ENCODE measurements around the gene OS9.

Gene OS9

DNA sequence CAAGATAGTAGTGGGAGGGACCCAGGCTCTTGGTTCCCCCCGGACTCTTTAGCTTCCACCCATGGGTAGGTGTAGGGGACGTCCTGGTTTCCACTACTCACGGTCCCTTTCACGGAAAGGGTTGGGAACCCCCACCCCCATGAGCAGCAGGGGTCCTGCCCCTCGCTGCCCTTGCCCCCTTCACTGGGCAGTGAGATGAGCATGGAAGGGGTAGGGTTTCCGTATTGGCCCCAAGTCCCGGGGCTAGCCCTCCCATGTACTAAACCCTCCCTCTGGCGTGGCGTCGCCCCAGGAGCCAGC lies 31.9 kb downstream of the OS9 start:
- Histone ChIP-seq H2AFZ (ENCODE audit: insufficient read depth, low read length, poor library complexity) (no peak overlapping the region), H3K27ac (ENCODE audit: low read depth, low read length) (no peak overlapping the region), H3K27me3 (ENCODE audit: insufficient read depth, low read length) (peaks cover 26% of the 10 kb centered on the region), H3K14ac (ENCODE audit: low read length) (no peak overlapping the region), H4K91ac (ENCODE audit: low read depth, low read length) (no peak overlapping the region), H2BK5ac (ENCODE audit: low read depth, low read length, poor library complexity) (no peak overlapping the region), H4K8ac (ENCODE audit: low read depth, low read length) (no peak overlapping the region), H2BK120ac (ENCODE audit: insufficient read depth, low read length, poor library complexity) (no peak overlapping the region), H2BK12ac (ENCODE audit: low read length) (no peak overlapping the region), H3K9me3 (ENCODE audit: insufficient read depth, low read depth, low read length) (peaks cover 19% of the 10 kb centered on the region), H3K9ac (ENCODE audit: low read length) (no peak overlapping the region), H3K4me1 (ENCODE audit: control insufficient read depth in 1 of 2, insufficient read depth in 2 of 2, low read length in 2 of 2) (peaks cover 7 to 12% of the 10 kb centered on the region in 2 experiments), H3K4ac (ENCODE audit: low read depth, low read length) (no peak overlapping the region), H3K18ac (ENCODE audit: low read length) (no peak overlapping the region), H2AK5ac (ENCODE audit: low read length) (no peak overlapping the region), H3K36me3 (ENCODE audit: control insufficient read depth in 1 of 2, insufficient read depth in 2 of 2, low read length in 2 of 2) (peaks cover 6 to 10% of the 10 kb centered on the region in 2 experiments), H3K4me3 (ENCODE audit: low read depth, low read length) (no peak overlapping the region), H3K79me2 (ENCODE audit: control insufficient read depth, insufficient read depth, low read length, poor library complexity) (no peaks in the 10 kb centered on the region), H3K4me2 (ENCODE audit: low read length) (peak overlapping the region; percentile 60), H4K12ac (ENCODE audit: low read depth, low read length) (no peak overlapping the region), H3K23ac (ENCODE audit: low read length) (no peak overlapping the region), H3K79me1 (ENCODE audit: low read length) (no peaks in the 10 kb centered on the region)
- no CpG with 5 or more reads among the region's 10 CpGs for WGBS (ENCODE audit: extremely low coverage, insufficient coverage, insufficient read length)
- DNase-seq, result no peak

DNA sequence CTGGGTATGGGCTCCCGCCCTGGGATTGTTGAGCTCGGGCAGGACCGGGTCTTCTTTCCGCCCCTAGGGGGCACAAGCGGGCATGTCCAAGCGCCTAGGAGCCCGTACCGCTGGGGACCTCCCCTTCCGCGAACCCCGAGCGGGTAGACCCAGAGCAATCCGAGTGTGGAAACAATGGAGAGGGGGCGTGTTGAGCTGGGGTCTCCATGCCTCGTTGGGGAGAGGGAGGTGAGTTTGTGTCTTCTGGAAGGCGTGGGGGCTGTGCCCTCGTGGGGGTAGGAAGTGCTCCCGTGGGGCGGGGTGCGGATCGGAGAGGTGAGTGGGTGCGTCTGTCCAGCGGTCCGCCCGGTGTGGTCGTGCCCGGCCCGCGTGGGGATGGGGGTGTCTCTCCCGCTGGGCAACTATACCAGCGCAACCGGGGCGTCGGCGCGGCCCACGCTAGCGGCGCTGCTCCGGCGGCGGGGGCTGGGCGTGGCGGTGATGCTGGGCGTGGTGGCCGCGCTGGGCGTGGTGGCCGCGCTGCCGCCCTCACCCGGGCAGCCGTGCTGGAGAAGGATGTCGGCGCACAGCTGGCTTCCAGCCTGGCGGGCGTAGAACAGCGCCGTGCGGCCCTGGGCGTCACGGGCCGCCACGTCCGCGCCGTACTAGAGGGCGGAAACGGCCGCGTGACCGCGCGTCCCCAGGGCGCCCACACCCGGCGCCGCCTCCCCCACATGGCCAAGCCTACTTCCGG lies 32.4 kb downstream of the OS9 start:
- Histone ChIP-seq H2AK5ac (ENCODE audit: low read length) (no peak overlapping the region), H2BK120ac (ENCODE audit: insufficient read depth, low read length, poor library complexity) (no peak overlapping the region), H3K9me3 (ENCODE audit: insufficient read depth, low read depth, low read length) (peaks cover 19% of the 10 kb centered on the region), H4K8ac (ENCODE audit: low read depth, low read length) (no peak overlapping the region), H3K18ac (ENCODE audit: low read length) (no peak overlapping the region), H2AFZ (ENCODE audit: insufficient read depth, low read length, poor library complexity) (no peak overlapping the region), H3K14ac (ENCODE audit: low read length) (no peak overlapping the region), H3K27ac (ENCODE audit: low read depth, low read length) (no peak overlapping the region), H3K4me3 (ENCODE audit: low read depth, low read length) (peak overlapping the region; percentile 55), H3K23ac (ENCODE audit: low read length) (no peak overlapping the region), H3K9ac (ENCODE audit: low read length) (no peak overlapping the region), H3K36me3 (ENCODE audit: control insufficient read depth in 1 of 2, insufficient read depth in 2 of 2, low read length in 2 of 2) (peaks cover 3 to 5% of the 10 kb centered on the region in 2 experiments), H3K4me1 (ENCODE audit: control insufficient read depth in 1 of 2, insufficient read depth in 2 of 2, low read length in 2 of 2) (peaks cover 7 to 12% of the 10 kb centered on the region in 2 experiments), H2BK12ac (ENCODE audit: low read length) (no peak overlapping the region), H3K27me3 (ENCODE audit: insufficient read depth, low read length) (peaks cover 26% of the 10 kb centered on the region), H2BK5ac (ENCODE audit: low read depth, low read length, poor library complexity) (no peak overlapping the region), H3K79me2 (ENCODE audit: control insufficient read depth, insufficient read depth, low read length, poor library complexity) (no peaks in the 10 kb centered on the region), H3K4me2 (ENCODE audit: low read length) (peak overlapping the region; percentile 60), H3K79me1 (ENCODE audit: low read length) (no peaks in the 10 kb centered on the region), H4K91ac (ENCODE audit: low read depth, low read length) (no peak overlapping the region), H3K4ac (ENCODE audit: low read depth, low read length) (no peak overlapping the region), H4K12ac (ENCODE audit: low read depth, low read length) (no peak overlapping the region)
- WGBS (ENCODE audit: extremely low coverage, insufficient coverage, insufficient read length), result no CpG with 5 or more reads among the region's 79 CpGs
- DNase-seq, result peak in 1 of 2 donors; percentile 48

DNA sequence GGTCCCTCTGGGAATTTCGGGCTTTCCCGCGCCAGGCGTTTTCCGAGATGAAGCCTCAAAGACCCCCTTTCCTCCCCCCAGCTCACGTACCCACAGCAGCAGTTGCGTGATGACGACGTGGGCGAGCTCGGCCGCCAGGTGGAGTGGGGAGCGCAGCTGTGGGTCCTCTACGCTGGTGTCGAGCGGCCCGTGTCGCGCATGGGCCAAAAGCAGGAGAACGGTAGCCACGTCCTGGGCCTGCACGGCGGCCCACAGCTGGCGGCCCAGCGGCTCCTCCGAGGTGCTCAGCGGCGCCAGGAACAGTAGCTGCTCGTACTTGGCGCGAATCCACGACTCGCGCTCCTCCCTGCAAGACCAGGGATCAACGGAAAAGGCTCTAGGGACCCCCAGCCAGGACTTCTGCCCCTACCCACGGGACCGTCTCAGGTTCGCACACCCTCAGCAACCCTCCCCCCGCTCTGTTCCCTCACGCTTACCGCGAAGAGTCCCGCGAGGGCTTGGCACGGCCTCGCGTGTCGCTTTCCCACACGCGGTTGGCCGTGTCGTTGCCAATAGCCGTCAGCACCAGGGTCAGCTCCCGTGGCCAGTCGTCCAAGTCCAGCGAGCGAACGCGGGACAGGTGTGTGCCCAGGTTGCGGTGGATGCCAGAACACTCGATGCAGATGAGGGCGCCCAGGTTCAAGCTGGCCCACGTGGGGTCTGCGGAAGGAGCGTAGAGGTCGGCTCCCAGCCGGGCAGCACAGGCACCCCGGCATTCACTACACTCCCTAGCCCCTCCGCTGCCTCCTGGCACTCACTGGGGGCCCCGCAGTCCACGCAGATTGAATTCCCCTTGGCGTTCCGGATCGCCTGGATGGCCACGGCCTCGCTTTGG lies 33.2 kb downstream of the OS9 start:
- Histone ChIP-seq H3K27me3 (ENCODE audit: insufficient read depth, low read length) (peaks cover 26% of the 10 kb centered on the region), H2AK5ac (ENCODE audit: low read length) (no peak overlapping the region), H3K4ac (ENCODE audit: low read depth, low read length) (no peak overlapping the region), H3K79me2 (ENCODE audit: control insufficient read depth, insufficient read depth, low read length, poor library complexity) (no peaks in the 10 kb centered on the region), H4K8ac (ENCODE audit: low read depth, low read length) (no peak overlapping the region), H3K27ac (ENCODE audit: low read depth, low read length) (no peak overlapping the region), H2BK5ac (ENCODE audit: low read depth, low read length, poor library complexity) (no peak overlapping the region), H3K9ac (ENCODE audit: low read length) (no peak overlapping the region), H3K14ac (ENCODE audit: low read length) (no peak overlapping the region), H2BK120ac (ENCODE audit: insufficient read depth, low read length, poor library complexity) (no peak overlapping the region), H3K9me3 (ENCODE audit: insufficient read depth, low read depth, low read length) (peaks cover 18% of the 10 kb centered on the region), H2BK12ac (ENCODE audit: low read length) (no peak overlapping the region), H3K4me2 (ENCODE audit: low read length) (peak overlapping the region; percentile 60), H3K4me1 (ENCODE audit: control insufficient read depth in 1 of 2, insufficient read depth in 2 of 2, low read length in 2 of 2) (peaks cover 7 to 12% of the 10 kb centered on the region in 2 experiments), H3K36me3 (ENCODE audit: control insufficient read depth in 1 of 2, insufficient read depth in 2 of 2, low read length in 2 of 2) (no peaks in the 10 kb centered on the region), H4K12ac (ENCODE audit: low read depth, low read length) (no peak overlapping the region), H2AFZ (ENCODE audit: insufficient read depth, low read length, poor library complexity) (no peak overlapping the region), H3K4me3 (ENCODE audit: low read depth, low read length) (no peak overlapping the region), H3K18ac (ENCODE audit: low read length) (no peak overlapping the region), H3K79me1 (ENCODE audit: low read length) (no peaks in the 10 kb centered on the region), H3K23ac (ENCODE audit: low read length) (no peak overlapping the region), H4K91ac (ENCODE audit: low read depth, low read length) (no peak overlapping the region)
- peak; percentile 23 to 63 for DNase-seq
- no CpG with 5 or more reads among the region's 76 CpGs for WGBS (ENCODE audit: extremely low coverage, insufficient coverage, insufficient read length)

DNA sequence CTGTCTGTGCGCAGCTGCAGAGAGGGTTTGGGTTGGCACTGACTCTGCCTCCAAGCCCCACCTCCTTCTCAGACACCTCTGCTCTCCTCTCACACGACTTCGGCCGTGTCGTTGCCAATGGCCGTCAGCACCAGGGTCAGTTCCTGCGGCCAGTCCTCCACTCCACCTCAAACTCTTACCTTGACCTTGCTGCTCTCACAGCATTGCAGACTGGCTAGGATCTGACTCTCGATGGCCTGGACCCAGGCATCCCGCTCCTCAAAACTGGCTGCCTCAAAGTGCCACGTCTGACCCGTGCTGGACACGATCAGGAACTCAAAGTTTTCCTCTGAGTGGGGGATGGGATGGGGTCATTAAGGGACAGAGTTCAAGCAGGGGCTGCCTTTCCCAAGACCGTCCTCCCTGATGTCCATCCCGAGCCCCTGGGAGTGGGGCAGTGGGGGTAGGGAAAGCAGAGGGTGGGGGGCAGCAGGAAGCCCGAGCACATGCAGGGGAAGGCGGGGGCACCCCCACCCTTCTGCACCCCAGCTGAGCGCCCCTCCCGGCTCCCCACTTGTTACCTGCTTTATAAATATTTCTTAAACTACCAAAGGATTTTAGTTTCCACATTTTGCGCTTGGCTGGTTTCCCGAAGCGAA lies 33.9 kb downstream of the OS9 start:
- WGBS (ENCODE audit: extremely low coverage, insufficient coverage, insufficient read length), result no CpG with 5 or more reads among the region's 21 CpGs
- H3K23ac ChIP-seq (ENCODE audit: low read length), result no peak overlapping the region
- no peak overlapping the region for H2BK5ac ChIP-seq (ENCODE audit: low read depth, low read length, poor library complexity)
- no peak overlapping the region for H3K27ac ChIP-seq (ENCODE audit: low read depth, low read length)
- H3K79me2 ChIP-seq (ENCODE audit: control insufficient read depth, insufficient read depth, low read length, poor library complexity), result no peaks in the 10 kb centered on the region
- H3K4me2 ChIP-seq (ENCODE audit: low read length), result no peak overlapping the region
- H3K27me3 ChIP-seq (ENCODE audit: insufficient read depth, low read length), result peaks cover 28% of the 10 kb centered on the region
- no peak overlapping the region for H2AK5ac ChIP-seq (ENCODE audit: low read length)
- H3K18ac ChIP-seq (ENCODE audit: low read length), result no peak overlapping the region
- H3K36me3 ChIP-seq (ENCODE audit: control insufficient read depth in 1 of 2, insufficient read depth in 2 of 2, low read length in 2 of 2), result no peaks in the 10 kb centered on the region
- no peak overlapping the region for H3K14ac ChIP-seq (ENCODE audit: low read length)
- H3K9ac ChIP-seq (ENCODE audit: low read length), result no peak overlapping the region
- H4K8ac ChIP-seq (ENCODE audit: low read depth, low read length), result no peak overlapping the region
- no peak overlapping the region for H2AFZ ChIP-seq (ENCODE audit: insufficient read depth, low read length, poor library complexity)
- DNase-seq, result peak; percentile 22 to 66
- H4K12ac ChIP-seq (ENCODE audit: low read depth, low read length), result no peak overlapping the region
- peaks cover 7 to 12% of the 10 kb centered on the region in 2 experiments for H3K4me1 ChIP-seq (ENCODE audit: control insufficient read depth in 1 of 2, insufficient read depth in 2 of 2, low read length in 2 of 2)
- no peak overlapping the region for H3K4ac ChIP-seq (ENCODE audit: low read depth, low read length)
- H2BK120ac ChIP-seq (ENCODE audit: insufficient read depth, low read length, poor library complexity), result no peak overlapping the region
- no peak overlapping the region for H3K4me3 ChIP-seq (ENCODE audit: low read depth, low read length)
- H3K79me1 ChIP-seq (ENCODE audit: low read length), result no peaks in the 10 kb centered on the region
- no peak overlapping the region for H4K91ac ChIP-seq (ENCODE audit: low read depth, low read length)
- peaks cover 18% of the 10 kb centered on the region for H3K9me3 ChIP-seq (ENCODE audit: insufficient read depth, low read depth, low read length)
- no peak overlapping the region for H2BK12ac ChIP-seq (ENCODE audit: low read length)
